Astrocyte of the cerebellum (primary cell): ENCODE measurements around the gene ERFL.

Source experiments
- DNase-seq: peaks from one replicate; pipeline ENCODE4 v3.0.0-alpha.2; 2011; ENCODE audit warnings: low read depth
- H3K4me3 ChIP-seq: 2 replicates; pipeline ENCODE4 v1.5.1; 2011; ENCODE audit warnings: mild to moderate bottlenecking, low read depth, low read length, moderate library complexity
- CTCF ChIP-seq: IDR thresholded peaks from 2 replicates; pipeline ENCODE4 v1.5.1; 2012; ENCODE audit warnings: low read length, low read depth, moderate library complexity, mild to moderate bottlenecking; ENCODE audit errors: missing control alignments
- in situ Hi-C: cut with HindIII; loops from 2 replicates; pipeline ENCODE4 v1.10.0; 2017; ENCODE audit warnings: low sequenced_read_pairs

Gene ERFL

DNA sequence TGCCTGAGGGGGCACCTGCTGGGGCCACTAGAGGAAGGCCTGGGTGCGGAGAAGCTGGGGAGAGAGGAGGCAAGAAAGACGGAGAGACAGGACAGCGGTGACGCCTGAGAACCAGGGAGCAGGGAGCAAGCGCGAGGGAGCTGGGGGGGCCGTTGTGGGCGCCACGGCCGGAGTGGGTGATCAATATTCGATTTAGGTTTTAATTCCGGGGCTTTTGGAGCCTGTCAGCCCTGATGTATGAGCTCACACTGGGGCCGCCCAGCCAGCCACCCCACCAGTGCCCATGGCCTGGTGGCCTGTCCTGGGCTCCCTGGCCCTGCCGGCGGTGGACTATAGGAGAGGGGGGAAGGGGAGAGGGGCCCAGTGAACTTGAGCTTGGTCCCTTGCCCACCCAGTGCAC, 8.7 kb upstream of the ERFL start:
- H3K4me3 ChIP-seq = no peak overlapping the region
- DNase-seq = no peak
- in situ Hi-C loops = no loop called here
- TF ChIP-seq CTCF = no peak

GRCh38 chr19:41936416-41936850, 8.2 kb upstream of the ERFL start:
- in situ Hi-C loops = no loop called here
- no peak overlapping the region for H3K4me3 ChIP-seq
- no peak for DNase-seq
- TF ChIP-seq CTCF = no peak

- no peak for DNase-seq
- no peak for TF ChIP-seq CTCF
- in situ Hi-C loops = no loop called here
- H3K4me3 ChIP-seq = no peak overlapping the region
These were observed 7.6 kb upstream of the ERFL start for GRCh38 chr19:41935760-41936415.

- TF ChIP-seq CTCF = peak; percentile 99
- in situ Hi-C loops = no loop called here
These were observed 6.7 kb upstream of the ERFL start for GRCh38 chr19:41934849-41935374.

GRCh38 chr19:41933693-41934426, 5.6 kb upstream of the ERFL start:
- no peak for DNase-seq
- in situ Hi-C loops = no loop called here
- no peak for TF ChIP-seq CTCF
- H3K4me3 ChIP-seq = no peak overlapping the region

More at GRCh38 chr19:41934849-41935374, 6.7 kb upstream of the ERFL start:
- peak; percentile 32 for DNase-seq
- H3K4me3 ChIP-seq = no peak overlapping the region

DNA sequence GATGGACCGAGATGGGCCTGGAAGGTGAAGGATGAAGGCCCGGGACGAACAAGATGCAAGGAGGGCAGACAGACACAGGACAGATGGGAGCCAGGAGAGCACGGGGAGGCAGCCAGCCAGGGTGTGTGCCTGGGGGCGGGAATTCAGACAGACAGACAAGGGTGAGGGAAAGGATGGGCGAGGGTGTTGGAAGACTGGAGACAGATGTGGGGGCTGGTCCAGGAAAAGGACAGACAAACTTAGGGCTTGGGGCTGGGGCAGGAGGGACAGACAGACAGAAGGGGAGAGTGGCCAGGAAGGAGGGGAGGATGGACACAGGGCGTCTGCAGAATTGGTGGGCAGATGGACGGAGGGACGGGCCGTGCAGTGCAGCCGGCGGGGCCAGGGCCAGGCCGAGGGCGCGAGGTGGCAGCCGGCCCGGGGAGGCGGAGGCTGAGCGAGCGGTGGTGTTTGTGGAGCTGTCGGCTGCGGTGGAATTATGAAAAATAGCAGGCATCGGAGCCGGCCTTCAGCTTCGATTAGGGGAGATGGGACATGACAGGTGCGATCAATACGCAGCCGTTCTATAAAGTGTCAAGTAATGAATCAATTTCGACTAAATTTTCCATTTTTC, 4.6 kb upstream of the ERFL start:
- DNase-seq = no peak
- in situ Hi-C loops = no loop called here
- TF ChIP-seq CTCF = no peak
- H3K4me3 ChIP-seq = no peak overlapping the region
